ENCODE measurements around the gene CD160.

The CD160 gene

GRCh38 chr1:145688328-145688727 lies 31.0 kb upstream of the CD160 start:
- Histone ChIP-seq H3K27ac (ENCODE audit: low read length) (no peak overlapping the region), H3K4me1 (ENCODE audit: low read length) (peaks cover 27% of the 10 kb centered on the region), H3K9me2 (replicated peaks; ENCODE audit: insufficient read depth, low read length) (no peaks in the 10 kb centered on the region), H3K9ac (ENCODE audit: low read length) (no peak overlapping the region), H4K20me1 (ENCODE audit: insufficient read depth, low read length) (no peaks in the 10 kb centered on the region), H3K79me2 (ENCODE audit: low read length) (no peaks in the 10 kb centered on the region), H3K36me3 (replicated peaks; ENCODE audit: insufficient read depth, low read length) (no peaks in the 10 kb centered on the region), H3K4me2 (ENCODE audit: low read depth, low read length) (no peak overlapping the region), H3K9me3 (replicated peaks; ENCODE audit: insufficient read depth, low read length) (no peaks in the 10 kb centered on the region), H3F3A (ENCODE audit: insufficient read depth, low read length) (peaks cover 21% of the 10 kb centered on the region), H2AFZ (ENCODE audit: low read length) (no peak overlapping the region), H3K27me3 (replicated peaks; ENCODE audit: insufficient read depth, low read length) (no peaks in the 10 kb centered on the region), H3K4me3 (ENCODE audit: low read length) (no peak overlapping the region)
- DNase-seq, result no peak
- TF ChIP-seq EZH2 (optimal IDR thresholded peaks at IDR 0.05; ENCODE audit: low read depth, low read length) (no peak), CTCF (IDR thresholded peaks at IDR 0.05; ENCODE audit: low read length) (no peak), EZH2phosphoT487 (IDR thresholded peaks at IDR 0.05; ENCODE audit: low read length) (no peak)

- H3K4me1 ChIP-seq (ENCODE audit: low read length), result peaks cover 27% of the 10 kb centered on the region
- no peak overlapping the region for H3K4me2 ChIP-seq (ENCODE audit: low read depth, low read length)
- H3K79me2 ChIP-seq (ENCODE audit: low read length), result no peaks in the 10 kb centered on the region
- H3K9ac ChIP-seq (ENCODE audit: low read length), result no peak overlapping the region
- TF ChIP-seq EZH2phosphoT487 (IDR thresholded peaks at IDR 0.05; ENCODE audit: low read length) (no peak), EZH2 (optimal IDR thresholded peaks at IDR 0.05; ENCODE audit: low read depth, low read length) (no peak), CTCF (IDR thresholded peaks at IDR 0.05; ENCODE audit: low read length) (no peak)
- no peak overlapping the region for H2AFZ ChIP-seq (ENCODE audit: low read length)
- H3K4me3 ChIP-seq (ENCODE audit: low read length), result no peak overlapping the region
- no peaks in the 10 kb centered on the region for H3K36me3 ChIP-seq (replicated peaks; ENCODE audit: insufficient read depth, low read length)
- no peak overlapping the region for H3K27ac ChIP-seq (ENCODE audit: low read length)
- H3K9me2 ChIP-seq (replicated peaks; ENCODE audit: insufficient read depth, low read length), result no peaks in the 10 kb centered on the region
- H3K9me3 ChIP-seq (replicated peaks; ENCODE audit: insufficient read depth, low read length), result no peaks in the 10 kb centered on the region
- no peaks in the 10 kb centered on the region for H4K20me1 ChIP-seq (ENCODE audit: insufficient read depth, low read length)
- peaks cover 21% of the 10 kb centered on the region for H3F3A ChIP-seq (ENCODE audit: insufficient read depth, low read length)
- no peaks in the 10 kb centered on the region for H3K27me3 ChIP-seq (replicated peaks; ENCODE audit: insufficient read depth, low read length)
- no peak for DNase-seq
These were observed 30.4 kb upstream of the CD160 start for GRCh38 chr1:145688924-145689323.

DNA sequence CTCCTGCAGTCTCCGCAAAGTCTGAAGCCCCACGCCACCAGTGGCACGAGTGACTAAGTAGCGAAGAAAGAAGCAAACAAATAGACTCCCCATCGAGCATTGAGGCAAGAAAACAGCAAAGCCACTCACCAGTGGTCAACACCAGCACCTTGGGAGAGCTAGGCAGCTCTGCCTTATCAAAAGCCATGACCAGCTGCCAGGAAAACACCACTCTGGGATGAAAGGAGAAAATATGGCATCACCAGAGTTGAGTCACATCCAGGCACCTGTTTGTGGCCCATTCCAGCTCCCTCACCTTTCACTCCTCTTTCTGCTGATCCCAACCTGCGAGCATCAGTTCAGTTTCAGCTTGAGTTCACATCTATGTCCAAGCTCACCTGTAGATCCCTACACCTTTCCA lies 29.4 kb upstream of the CD160 start:
- Histone ChIP-seq H2AFZ (ENCODE audit: low read length) (no peak overlapping the region), H3K27ac (ENCODE audit: low read length) (peak overlapping the region; percentile 35; the same call in 1 of the 2 replicates), H4K20me1 (ENCODE audit: insufficient read depth, low read length) (no peaks in the 10 kb centered on the region), H3K4me1 (ENCODE audit: low read length) (peaks cover 27% of the 10 kb centered on the region), H3K36me3 (replicated peaks; ENCODE audit: insufficient read depth, low read length) (no peaks in the 10 kb centered on the region), H3K9me3 (replicated peaks; ENCODE audit: insufficient read depth, low read length) (no peaks in the 10 kb centered on the region), H3F3A (ENCODE audit: insufficient read depth, low read length) (peaks cover 21% of the 10 kb centered on the region), H3K4me2 (ENCODE audit: low read depth, low read length) (peak overlapping the region; percentile 63), H3K9ac (ENCODE audit: low read length) (no peak overlapping the region), H3K9me2 (replicated peaks; ENCODE audit: insufficient read depth, low read length) (no peaks in the 10 kb centered on the region), H3K27me3 (replicated peaks; ENCODE audit: insufficient read depth, low read length) (no peaks in the 10 kb centered on the region), H3K79me2 (ENCODE audit: low read length) (no peaks in the 10 kb centered on the region), H3K4me3 (ENCODE audit: low read length) (peak overlapping the region; percentile 9; the same call in 1 of the 2 replicates)
- DNase-seq, result no peak
- TF ChIP-seq EZH2phosphoT487 (IDR thresholded peaks at IDR 0.05; ENCODE audit: low read length), result no peak
- no peak for TF ChIP-seq CTCF (IDR thresholded peaks at IDR 0.05; ENCODE audit: low read length)
- TF ChIP-seq EZH2 (optimal IDR thresholded peaks at IDR 0.05; ENCODE audit: low read depth, low read length), result no peak

Measured in MM.1S (cell line).